ENCODE measurements around the gene ANKS1B. TPM values are rescaled to one million over a fixed set of nuclear protein-coding genes. Genes with fewer than 3 reads are reported as not detected.

The ANKS1B gene
- total RNA-seq, 1 experiment from 2014 or later = 5.8 TPM

DNA sequence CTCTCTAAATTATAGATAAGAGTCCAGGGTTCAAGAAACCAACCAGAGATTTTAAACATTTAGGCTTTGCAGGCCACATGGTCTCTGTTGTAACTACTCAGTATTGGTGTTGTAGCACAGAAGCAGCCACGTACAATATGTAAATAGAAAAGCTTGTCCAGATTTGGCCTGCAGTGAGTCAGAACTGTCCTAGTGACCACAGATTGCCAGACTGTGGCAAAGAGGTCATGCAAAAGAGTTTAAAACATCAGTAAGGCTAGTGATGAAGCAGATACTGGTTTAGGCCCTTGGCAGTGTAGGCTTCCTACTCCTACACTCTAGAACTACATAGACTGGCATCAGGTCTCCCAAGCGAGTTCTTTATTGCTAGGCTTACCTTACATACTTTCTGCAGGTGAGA is 454.8 kb downstream of the ANKS1B start (continued):
- TF ChIP-seq, protein P1, sequence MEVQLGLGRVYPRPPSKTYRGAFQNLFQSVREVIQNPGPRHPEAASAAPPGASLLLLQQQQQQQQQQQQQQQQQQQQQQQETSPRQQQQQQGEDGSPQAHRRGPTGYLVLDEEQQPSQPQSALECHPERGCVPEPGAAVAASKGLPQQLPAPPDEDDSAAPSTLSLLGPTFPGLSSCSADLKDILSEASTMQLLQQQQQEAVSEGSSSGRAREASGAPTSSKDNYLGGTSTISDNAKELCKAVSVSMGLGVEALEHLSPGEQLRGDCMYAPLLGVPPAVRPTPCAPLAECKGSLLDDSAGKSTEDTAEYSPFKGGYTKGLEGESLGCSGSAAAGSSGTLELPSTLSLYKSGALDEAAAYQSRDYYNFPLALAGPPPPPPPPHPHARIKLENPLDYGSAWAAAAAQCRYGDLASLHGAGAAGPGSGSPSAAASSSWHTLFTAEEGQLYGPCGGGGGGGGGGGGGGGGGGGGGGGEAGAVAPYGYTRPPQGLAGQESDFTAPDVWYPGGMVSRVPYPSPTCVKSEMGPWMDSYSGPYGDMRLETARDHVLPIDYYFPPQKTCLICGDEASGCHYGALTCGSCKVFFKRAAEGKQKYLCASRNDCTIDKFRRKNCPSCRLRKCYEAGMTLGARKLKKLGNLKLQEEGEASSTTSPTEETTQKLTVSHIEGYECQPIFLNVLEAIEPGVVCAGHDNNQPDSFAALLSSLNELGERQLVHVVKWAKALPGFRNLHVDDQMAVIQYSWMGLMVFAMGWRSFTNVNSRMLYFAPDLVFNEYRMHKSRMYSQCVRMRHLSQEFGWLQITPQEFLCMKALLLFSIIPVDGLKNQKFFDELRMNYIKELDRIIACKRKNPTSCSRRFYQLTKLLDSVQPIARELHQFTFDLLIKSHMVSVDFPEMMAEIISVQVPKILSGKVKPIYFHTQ (CRISPR knock-in tag; IDR thresholded peaks at IDR 0.05) = no peak
- TF ChIP-seq KAT7 (CRISPR knock-in tag; IDR thresholded peaks at IDR 0.05; ENCODE audit: borderline replicate concordance) = no peak
- TF ChIP-seq, protein P2, sequence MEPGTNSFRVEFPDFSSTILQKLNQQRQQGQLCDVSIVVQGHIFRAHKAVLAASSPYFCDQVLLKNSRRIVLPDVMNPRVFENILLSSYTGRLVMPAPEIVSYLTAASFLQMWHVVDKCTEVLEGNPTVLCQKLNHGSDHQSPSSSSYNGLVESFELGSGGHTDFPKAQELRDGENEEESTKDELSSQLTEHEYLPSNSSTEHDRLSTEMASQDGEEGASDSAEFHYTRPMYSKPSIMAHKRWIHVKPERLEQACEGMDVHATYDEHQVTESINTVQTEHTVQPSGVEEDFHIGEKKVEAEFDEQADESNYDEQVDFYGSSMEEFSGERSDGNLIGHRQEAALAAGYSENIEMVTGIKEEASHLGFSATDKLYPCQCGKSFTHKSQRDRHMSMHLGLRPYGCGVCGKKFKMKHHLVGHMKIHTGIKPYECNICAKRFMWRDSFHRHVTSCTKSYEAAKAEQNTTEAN (CRISPR knock-in tag; IDR thresholded peaks at IDR 0.05) = no peak

DNA sequence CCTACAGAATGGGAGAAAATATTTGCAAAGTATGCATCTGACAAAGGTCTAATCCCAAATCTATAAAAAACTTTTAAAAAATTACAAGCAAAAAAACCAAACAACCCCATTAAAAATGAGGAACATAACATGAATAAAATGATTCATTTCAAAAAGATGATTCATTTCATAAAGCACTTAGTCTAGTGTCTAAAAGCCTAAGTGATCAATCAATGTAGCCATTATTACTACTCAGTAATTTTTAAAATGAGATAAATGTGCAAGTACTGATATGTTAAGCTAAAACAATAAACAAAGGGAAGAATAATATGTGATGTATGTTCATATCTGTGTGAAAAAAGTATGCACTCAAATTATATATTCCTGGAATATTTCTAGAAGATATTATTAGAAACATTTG is 456.3 kb downstream of the ANKS1B start:
- CTCF ChIA-PET = no interaction called here
- H3K27me3 Mint-ChIP-seq (ENCODE audit: low read depth) = no peaks in the 10 kb centered on the region

DNA sequence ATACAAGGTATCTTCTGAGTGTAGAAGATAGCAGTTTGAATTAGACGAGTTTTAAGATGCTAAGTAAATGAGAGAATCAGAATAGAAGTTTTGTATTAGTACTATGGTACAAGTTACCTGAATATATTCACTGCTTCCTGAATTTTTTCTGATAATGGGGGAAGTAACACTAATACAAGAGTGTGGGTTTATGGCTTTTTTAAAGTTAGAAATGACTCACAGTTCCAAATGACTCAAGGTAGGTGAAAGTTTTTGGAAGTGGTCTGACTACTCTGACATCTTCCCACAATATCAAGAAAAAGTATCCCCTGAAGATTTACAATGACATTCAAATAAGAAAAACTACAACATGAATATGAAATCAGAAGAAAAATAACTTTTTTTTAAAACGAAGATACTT is 460.9 kb downstream of the ANKS1B start:
- Mint-ChIP-seq H3K27me3 (ENCODE audit: low read depth) (no peaks in the 10 kb centered on the region), H3K9me3 (0 out of 2 replicates have a peak, but pooled peaks cover 3% of the 10 kb centered on the region), H3K4me3 (no peak overlapping the region), H3K27ac (no peak overlapping the region), H3K36me3 (no peaks in the 10 kb centered on the region), H3K4me1 (peaks cover 2% of the 10 kb centered on the region)
- no peak for ATAC-seq
- ChIA-PET CTCF (no interaction called here), POLR2A (no interaction called here)
- no peak for DNase-seq (ENCODE audit: low spot score)
- TF ChIP-seq, protein P3, sequence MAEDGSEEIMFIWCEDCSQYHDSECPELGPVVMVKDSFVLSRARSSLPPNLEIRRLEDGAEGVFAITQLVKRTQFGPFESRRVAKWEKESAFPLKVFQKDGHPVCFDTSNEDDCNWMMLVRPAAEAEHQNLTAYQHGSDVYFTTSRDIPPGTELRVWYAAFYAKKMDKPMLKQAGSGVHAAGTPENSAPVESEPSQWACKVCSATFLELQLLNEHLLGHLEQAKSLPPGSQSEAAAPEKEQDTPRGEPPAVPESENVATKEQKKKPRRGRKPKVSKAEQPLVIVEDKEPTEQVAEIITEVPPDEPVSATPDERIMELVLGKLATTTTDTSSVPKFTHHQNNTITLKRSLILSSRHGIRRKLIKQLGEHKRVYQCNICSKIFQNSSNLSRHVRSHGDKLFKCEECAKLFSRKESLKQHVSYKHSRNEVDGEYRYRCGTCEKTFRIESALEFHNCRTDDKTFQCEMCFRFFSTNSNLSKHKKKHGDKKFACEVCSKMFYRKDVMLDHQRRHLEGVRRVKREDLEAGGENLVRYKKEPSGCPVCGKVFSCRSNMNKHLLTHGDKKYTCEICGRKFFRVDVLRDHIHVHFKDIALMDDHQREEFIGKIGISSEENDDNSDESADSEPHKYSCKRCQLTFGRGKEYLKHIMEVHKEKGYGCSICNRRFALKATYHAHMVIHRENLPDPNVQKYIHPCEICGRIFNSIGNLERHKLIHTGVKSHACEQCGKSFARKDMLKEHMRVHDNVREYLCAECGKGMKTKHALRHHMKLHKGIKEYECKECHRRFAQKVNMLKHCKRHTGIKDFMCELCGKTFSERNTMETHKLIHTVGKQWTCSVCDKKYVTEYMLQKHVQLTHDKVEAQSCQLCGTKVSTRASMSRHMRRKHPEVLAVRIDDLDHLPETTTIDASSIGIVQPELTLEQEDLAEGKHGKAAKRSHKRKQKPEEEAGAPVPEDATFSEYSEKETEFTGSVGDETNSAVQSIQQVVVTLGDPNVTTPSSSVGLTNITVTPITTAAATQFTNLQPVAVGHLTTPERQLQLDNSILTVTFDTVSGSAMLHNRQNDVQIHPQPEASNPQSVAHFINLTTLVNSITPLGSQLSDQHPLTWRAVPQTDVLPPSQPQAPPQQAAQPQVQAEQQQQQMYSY (CRISPR knock-in tag; IDR thresholded peaks at IDR 0.05) = no peak
- TF ChIP-seq TEAD1 (CRISPR knock-in tag; IDR thresholded peaks at IDR 0.05) = no peak
- TF ChIP-seq, protein P2 (CRISPR knock-in tag; IDR thresholded peaks at IDR 0.05) = no peak
- TF ChIP-seq, protein P4, sequence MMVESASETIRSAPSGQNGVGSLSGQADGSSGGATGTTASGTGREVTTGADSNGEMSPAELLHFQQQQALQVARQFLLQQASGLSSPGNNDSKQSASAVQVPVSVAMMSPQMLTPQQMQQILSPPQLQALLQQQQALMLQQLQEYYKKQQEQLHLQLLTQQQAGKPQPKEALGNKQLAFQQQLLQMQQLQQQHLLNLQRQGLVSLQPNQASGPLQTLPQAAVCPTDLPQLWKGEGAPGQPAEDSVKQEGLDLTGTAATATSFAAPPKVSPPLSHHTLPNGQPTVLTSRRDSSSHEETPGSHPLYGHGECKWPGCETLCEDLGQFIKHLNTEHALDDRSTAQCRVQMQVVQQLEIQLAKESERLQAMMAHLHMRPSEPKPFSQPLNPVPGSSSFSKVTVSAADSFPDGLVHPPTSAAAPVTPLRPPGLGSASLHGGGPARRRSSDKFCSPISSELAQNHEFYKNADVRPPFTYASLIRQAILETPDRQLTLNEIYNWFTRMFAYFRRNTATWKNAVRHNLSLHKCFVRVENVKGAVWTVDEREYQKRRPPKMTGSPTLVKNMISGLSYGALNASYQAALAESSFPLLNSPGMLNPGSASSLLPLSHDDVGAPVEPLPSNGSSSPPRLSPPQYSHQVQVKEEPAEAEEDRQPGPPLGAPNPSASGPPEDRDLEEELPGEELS (CRISPR knock-in tag; IDR thresholded peaks at IDR 0.05) = no peak

More for the DNA sequence above, 456.3 kb downstream of the ANKS1B start:
- H3K36me3 Mint-ChIP-seq = no peaks in the 10 kb centered on the region
- no peak overlapping the region for H3K4me3 Mint-ChIP-seq
- peaks cover 9% of the 10 kb centered on the region for H3K4me1 Mint-ChIP-seq
- ATAC-seq = no peak
- POLR2A ChIA-PET = no interaction called here
- no peak overlapping the region for H3K27ac Mint-ChIP-seq
- H3K9me3 Mint-ChIP-seq = peaks cover 7% of the 10 kb centered on the region
- TF ChIP-seq FOXK1 (CRISPR knock-in tag; IDR thresholded peaks at IDR 0.05) (no peak), SMAD4 (CRISPR knock-in tag; IDR thresholded peaks at IDR 0.05) (no peak), FOXJ3 (CRISPR knock-in tag; IDR thresholded peaks at IDR 0.05; ENCODE audit: borderline replicate concordance) (no peak), ZNF396 (CRISPR knock-in tag; IDR thresholded peaks at IDR 0.05; ENCODE audit: borderline replicate concordance) (no peak), GRHL2 (CRISPR knock-in tag; IDR thresholded peaks at IDR 0.05; ENCODE audit: insufficient replicate concordance, severe bottlenecking) (no peak), PRRX2 (CRISPR knock-in tag; IDR thresholded peaks at IDR 0.05) (no peak), ZNF317 (CRISPR knock-in tag; IDR thresholded peaks at IDR 0.05; ENCODE audit: borderline replicate concordance, low read depth) (no peak)
- TF ChIP-seq, protein P5, sequence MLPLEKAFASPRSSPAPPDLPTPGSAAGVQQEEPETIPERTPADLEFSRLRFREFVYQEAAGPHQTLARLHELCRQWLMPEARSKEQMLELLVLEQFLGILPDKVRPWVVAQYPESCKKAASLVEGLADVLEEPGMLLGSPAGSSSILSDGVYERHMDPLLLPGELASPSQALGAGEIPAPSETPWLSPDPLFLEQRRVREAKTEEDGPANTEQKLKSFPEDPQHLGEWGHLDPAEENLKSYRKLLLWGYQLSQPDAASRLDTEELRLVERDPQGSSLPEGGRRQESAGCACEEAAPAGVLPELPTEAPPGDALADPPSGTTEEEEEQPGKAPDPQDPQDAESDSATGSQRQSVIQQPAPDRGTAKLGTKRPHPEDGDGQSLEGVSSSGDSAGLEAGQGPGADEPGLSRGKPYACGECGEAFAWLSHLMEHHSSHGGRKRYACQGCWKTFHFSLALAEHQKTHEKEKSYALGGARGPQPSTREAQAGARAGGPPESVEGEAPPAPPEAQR (CRISPR knock-in tag; IDR thresholded peaks at IDR 0.05) = no peak
- TF ChIP-seq, protein P6, sequence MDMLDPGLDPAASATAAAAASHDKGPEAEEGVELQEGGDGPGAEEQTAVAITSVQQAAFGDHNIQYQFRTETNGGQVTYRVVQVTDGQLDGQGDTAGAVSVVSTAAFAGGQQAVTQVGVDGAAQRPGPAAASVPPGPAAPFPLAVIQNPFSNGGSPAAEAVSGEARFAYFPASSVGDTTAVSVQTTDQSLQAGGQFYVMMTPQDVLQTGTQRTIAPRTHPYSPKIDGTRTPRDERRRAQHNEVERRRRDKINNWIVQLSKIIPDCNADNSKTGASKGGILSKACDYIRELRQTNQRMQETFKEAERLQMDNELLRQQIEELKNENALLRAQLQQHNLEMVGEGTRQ (CRISPR knock-in tag; IDR thresholded peaks at IDR 0.05) = no peak
- TF ChIP-seq, protein P7, sequence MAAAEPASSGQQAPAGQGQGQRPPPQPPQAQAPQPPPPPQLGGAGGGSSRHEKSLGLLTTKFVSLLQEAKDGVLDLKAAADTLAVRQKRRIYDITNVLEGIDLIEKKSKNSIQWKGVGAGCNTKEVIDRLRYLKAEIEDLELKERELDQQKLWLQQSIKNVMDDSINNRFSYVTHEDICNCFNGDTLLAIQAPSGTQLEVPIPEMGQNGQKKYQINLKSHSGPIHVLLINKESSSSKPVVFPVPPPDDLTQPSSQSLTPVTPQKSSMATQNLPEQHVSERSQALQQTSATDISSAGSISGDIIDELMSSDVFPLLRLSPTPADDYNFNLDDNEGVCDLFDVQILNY (CRISPR knock-in tag; IDR thresholded peaks at IDR 0.05) = no peak
- TF ChIP-seq, protein P8, sequence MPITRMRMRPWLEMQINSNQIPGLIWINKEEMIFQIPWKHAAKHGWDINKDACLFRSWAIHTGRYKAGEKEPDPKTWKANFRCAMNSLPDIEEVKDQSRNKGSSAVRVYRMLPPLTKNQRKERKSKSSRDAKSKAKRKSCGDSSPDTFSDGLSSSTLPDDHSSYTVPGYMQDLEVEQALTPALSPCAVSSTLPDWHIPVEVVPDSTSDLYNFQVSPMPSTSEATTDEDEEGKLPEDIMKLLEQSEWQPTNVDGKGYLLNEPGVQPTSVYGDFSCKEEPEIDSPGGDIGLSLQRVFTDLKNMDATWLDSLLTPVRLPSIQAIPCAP (CRISPR knock-in tag; IDR thresholded peaks at IDR 0.05) = no peak
- TF ChIP-seq, protein P9, sequence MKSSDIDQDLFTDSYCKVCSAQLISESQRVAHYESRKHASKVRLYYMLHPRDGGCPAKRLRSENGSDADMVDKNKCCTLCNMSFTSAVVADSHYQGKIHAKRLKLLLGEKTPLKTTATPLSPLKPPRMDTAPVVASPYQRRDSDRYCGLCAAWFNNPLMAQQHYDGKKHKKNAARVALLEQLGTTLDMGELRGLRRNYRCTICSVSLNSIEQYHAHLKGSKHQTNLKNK (CRISPR knock-in tag; IDR thresholded peaks at IDR 0.05) = no peak
- TF ChIP-seq, protein P10, sequence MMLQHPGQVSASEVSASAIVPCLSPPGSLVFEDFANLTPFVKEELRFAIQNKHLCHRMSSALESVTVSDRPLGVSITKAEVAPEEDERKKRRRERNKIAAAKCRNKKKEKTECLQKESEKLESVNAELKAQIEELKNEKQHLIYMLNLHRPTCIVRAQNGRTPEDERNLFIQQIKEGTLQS (CRISPR knock-in tag; conservative IDR thresholded peaks at IDR 0.05) = no peak
- DNase-seq (ENCODE audit: low spot score) = no peak
